Mesendoderm (in vitro differentiated cells): Measurements from ENCODE around the gene ASPG.

Experiments
- DNase-seq: peaks from one replicate; pipeline ENCODE4 v3.0.0; 2013
- H2AK5ac ChIP-seq: 2 replicates; pipeline ENCODE4 v1.6.1; 2013; ENCODE audit warnings: low read length, inconsistent platforms
- H2BK120ac ChIP-seq: 2 replicates; pipeline ENCODE4 v1.6.1; 2013; ENCODE audit warnings: low read depth, mild to moderate bottlenecking, low read length, moderate library complexity, mixed read lengths
- H2BK15ac ChIP-seq: replicated peaks from 2 replicates; pipeline ENCODE4 v1.6.1; 2013; ENCODE audit warnings: low read depth, mild to moderate bottlenecking, moderate library complexity
- H2BK5ac ChIP-seq: 2 replicates; pipeline ENCODE4 v1.6.1; 2013; ENCODE audit warnings: low read length, inconsistent platforms
- H3K18ac ChIP-seq: 2 replicates; pipeline ENCODE4 v1.6.1; 2013; ENCODE audit warnings: mild to moderate bottlenecking, low read length, mixed read lengths
- H3K23ac ChIP-seq: one replicate; pipeline ENCODE4 v1.6.1; 2013; ENCODE audit warnings: low read length
- H3K27ac ChIP-seq: 2 replicates; pipeline ENCODE4 v1.5.1; 2013; ENCODE audit warnings: low read depth, mild to moderate bottlenecking, inconsistent platforms, low read length, moderate library complexity
- H3K27me3 ChIP-seq: 2 replicates; pipeline ENCODE4 v1.6.1; 2013; ENCODE audit warnings: low read length, control low read depth, mild to moderate bottlenecking, inconsistent platforms; ENCODE audit not compliant: insufficient read depth, poor library complexity
- H3K36me3 ChIP-seq: 2 replicates; pipeline ENCODE4 v1.6.1; 2013; ENCODE audit warnings: low read length, inconsistent platforms; ENCODE audit not compliant: control insufficient read depth, insufficient read depth
- H3K4ac ChIP-seq: one replicate; pipeline ENCODE4 v1.6.1; 2013; ENCODE audit warnings: low read depth, mild to moderate bottlenecking, low read length, moderate library complexity
- H3K4me1 ChIP-seq: 2 replicates; pipeline ENCODE4 v1.6.1; 2013; ENCODE audit warnings: low read depth, low read length, inconsistent platforms; ENCODE audit not compliant: control insufficient read depth
- H3K4me2 ChIP-seq: 2 replicates; pipeline ENCODE4 v1.6.1; 2013; ENCODE audit warnings: low read length
- H3K4me3 ChIP-seq: 2 replicates; pipeline ENCODE4 v1.5.1; 2013; ENCODE audit warnings: mild to moderate bottlenecking, low read length
- H3K56ac ChIP-seq: one replicate; pipeline ENCODE4 v1.6.1; 2013; ENCODE audit warnings: low read length
- H3K79me1 ChIP-seq: 2 replicates; pipeline ENCODE4 v1.6.1; 2013; ENCODE audit warnings: low read length, inconsistent platforms
- H3K79me2 ChIP-seq: 2 replicates; pipeline ENCODE4 v1.6.1; 2013; ENCODE audit warnings: mild to moderate bottlenecking, low read length; ENCODE audit not compliant: control insufficient read depth, insufficient read depth
- H3K9ac ChIP-seq: 2 replicates; pipeline ENCODE4 v1.6.1; 2013; ENCODE audit warnings: low read length, inconsistent platforms
- H4K5ac ChIP-seq: one replicate; pipeline ENCODE4 v1.6.1; 2013; ENCODE audit warnings: low read length
- H4K8ac ChIP-seq: one replicate; pipeline ENCODE4 v1.6.1; 2013; ENCODE audit warnings: low read depth, mild to moderate bottlenecking, control low read depth, low read length, moderate library complexity
- WGBS: extraction: QIAGEN DNeasy Blood & Tissue Kit; methylation state at CpG from one replicate; pipeline ENCODE4 v1.1.7; 2013; ENCODE audit warnings: low lambda C conversion rate, missing lambda C conversion rate; ENCODE audit not compliant: insufficient coverage; ENCODE audit errors: extremely low coverage; 5-methylcytosine and 5-hydroxymethylcytosine counted together

Gene ASPG

DNA sequence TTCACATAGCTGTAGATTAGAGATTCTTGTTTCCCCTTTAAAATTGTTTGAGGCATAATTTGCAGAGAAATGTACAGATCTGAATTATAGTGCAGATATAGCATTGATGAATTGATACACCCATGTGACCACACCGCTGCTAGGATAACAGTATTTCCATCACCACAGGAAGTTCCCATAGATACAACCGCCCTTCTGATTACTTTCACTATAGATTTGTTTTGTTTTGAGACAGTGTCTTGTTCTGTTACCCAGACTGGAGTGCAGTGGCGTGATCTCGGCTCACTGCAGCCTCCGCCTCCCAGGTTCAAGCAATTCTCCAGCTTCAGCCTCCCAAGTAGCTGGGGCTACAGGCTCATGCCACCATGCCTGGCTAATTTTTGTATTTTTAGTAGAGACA is 8.8 kb upstream of the ASPG start:
- no peak overlapping the region for H2BK5ac ChIP-seq
- no peak overlapping the region for H3K56ac ChIP-seq
- no peaks in the 10 kb centered on the region for H3K27me3 ChIP-seq
- H2BK15ac ChIP-seq = no peak overlapping the region
- H3K4me2 ChIP-seq = no peak overlapping the region
- H3K27ac ChIP-seq = no peak overlapping the region
- no peak overlapping the region for H4K8ac ChIP-seq
- H3K23ac ChIP-seq = no peak overlapping the region
- H3K79me2 ChIP-seq = no peaks in the 10 kb centered on the region
- H3K9ac ChIP-seq = no peak overlapping the region
- no peaks in the 10 kb centered on the region for H3K4me1 ChIP-seq
- no peak overlapping the region for H3K4ac ChIP-seq
- DNase-seq = no peak
- no CpG with 5 or more reads among the region's 5 CpGs for WGBS
- H3K36me3 ChIP-seq = no peaks in the 10 kb centered on the region
- no peak overlapping the region for H2BK120ac ChIP-seq
- no peak overlapping the region for H4K5ac ChIP-seq
- no peak overlapping the region for H2AK5ac ChIP-seq
- H3K4me3 ChIP-seq = no peak overlapping the region
- no peaks in the 10 kb centered on the region for H3K79me1 ChIP-seq
- H3K18ac ChIP-seq = no peak overlapping the region

DNA sequence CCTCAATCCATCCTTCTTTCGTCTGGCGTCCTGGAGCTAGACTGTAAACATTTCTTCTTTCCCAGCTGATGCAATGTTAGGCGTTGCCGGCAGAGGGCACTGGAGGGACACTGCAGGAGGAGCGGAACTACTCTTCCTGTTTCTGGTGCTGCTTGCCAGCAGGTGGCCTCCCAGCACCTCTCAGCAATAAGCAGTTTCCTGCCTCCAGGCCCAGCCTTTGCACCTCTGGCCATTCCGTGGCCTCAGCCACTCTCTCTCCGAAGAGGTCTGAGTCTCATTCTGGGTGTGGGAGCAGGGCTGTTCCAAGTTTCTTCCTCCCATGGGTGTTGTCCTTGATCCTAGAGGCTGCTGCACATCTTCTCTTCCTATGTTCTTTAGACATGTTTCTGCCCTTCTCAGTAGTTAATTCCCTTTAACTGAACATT is 7.5 kb upstream of the ASPG start:
- Histone ChIP-seq H2AK5ac (no peak overlapping the region), H3K4me1 (no peaks in the 10 kb centered on the region), H3K36me3 (no peaks in the 10 kb centered on the region), H3K27me3 (no peaks in the 10 kb centered on the region), H3K79me2 (no peaks in the 10 kb centered on the region), H3K9ac (no peak overlapping the region), H3K23ac (no peak overlapping the region), H3K4me3 (no peak overlapping the region), H3K4me2 (no peak overlapping the region), H3K27ac (no peak overlapping the region), H4K8ac (no peak overlapping the region), H3K18ac (no peak overlapping the region), H3K56ac (no peak overlapping the region), H2BK120ac (no peak overlapping the region), H2BK15ac (no peak overlapping the region), H3K4ac (no peak overlapping the region), H2BK5ac (no peak overlapping the region), H4K5ac (no peak overlapping the region), H3K79me1 (no peaks in the 10 kb centered on the region)
- DNase-seq = peak; percentile 96
- no CpG with 5 or more reads among the region's 7 CpGs for WGBS

GRCh38 chr14:104080376-104081260 is 4.9 kb upstream of the ASPG start:
- H3K4me3 ChIP-seq = no peak overlapping the region
- H2BK120ac ChIP-seq = no peak overlapping the region
- H3K79me2 ChIP-seq = no peaks in the 10 kb centered on the region
- no peak overlapping the region for H3K4ac ChIP-seq
- no peak overlapping the region for H3K18ac ChIP-seq
- no peak overlapping the region for H3K4me2 ChIP-seq
- H3K79me1 ChIP-seq = no peaks in the 10 kb centered on the region
- H3K27me3 ChIP-seq = no peaks in the 10 kb centered on the region
- H3K23ac ChIP-seq = no peak overlapping the region
- no peak overlapping the region for H4K8ac ChIP-seq
- no CpG with 5 or more reads among the region's 23 CpGs for WGBS
- no peak overlapping the region for H3K9ac ChIP-seq
- no peak overlapping the region for H2AK5ac ChIP-seq
- H3K56ac ChIP-seq = no peak overlapping the region
- no peak overlapping the region for H3K27ac ChIP-seq
- H4K5ac ChIP-seq = no peak overlapping the region
- H2BK5ac ChIP-seq = no peak overlapping the region
- no peaks in the 10 kb centered on the region for H3K36me3 ChIP-seq
- no peak overlapping the region for H2BK15ac ChIP-seq
- no peaks in the 10 kb centered on the region for H3K4me1 ChIP-seq
- DNase-seq = no peak

DNA sequence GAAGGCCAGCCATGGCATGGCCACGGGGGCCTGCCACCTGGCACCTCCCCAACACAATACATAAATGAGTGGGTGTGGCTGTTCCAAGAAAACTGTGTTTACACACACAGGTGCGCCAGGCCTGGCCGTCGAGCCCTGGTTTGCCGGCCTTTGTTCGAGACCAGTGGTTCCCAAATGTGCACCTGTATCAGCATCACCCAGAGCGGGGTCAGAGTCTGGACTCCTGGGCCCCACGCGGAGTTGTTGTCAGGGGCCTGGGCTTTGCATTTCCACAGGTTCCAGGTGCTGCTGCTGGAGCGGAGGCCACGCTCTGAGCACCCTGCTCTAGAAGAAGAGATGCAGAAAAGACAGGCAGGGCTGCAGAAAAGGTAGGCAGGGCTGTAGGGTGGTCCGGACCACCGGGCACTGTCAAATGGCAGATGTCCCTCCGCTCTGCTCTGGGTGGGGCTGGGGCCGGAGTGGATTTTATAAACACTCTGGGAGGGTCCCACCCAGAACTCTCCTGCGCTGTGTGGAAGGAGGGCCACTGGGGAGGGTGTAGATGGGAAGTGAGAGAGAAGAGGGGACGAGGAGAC is 4.2 kb upstream of the ASPG start:
- no peak for DNase-seq
- Histone ChIP-seq H3K27ac (no peak overlapping the region), H3K27me3 (no peaks in the 10 kb centered on the region), H3K79me1 (no peaks in the 10 kb centered on the region), H3K36me3 (no peaks in the 10 kb centered on the region), H3K4me2 (no peak overlapping the region), H3K79me2 (no peaks in the 10 kb centered on the region), H2BK120ac (no peak overlapping the region), H3K4me3 (no peak overlapping the region), H4K8ac (no peak overlapping the region), H2AK5ac (no peak overlapping the region), H4K5ac (no peak overlapping the region), H3K4ac (no peak overlapping the region), H2BK15ac (no peak overlapping the region), H3K18ac (no peak overlapping the region), H3K56ac (no peak overlapping the region), H3K23ac (no peak overlapping the region), H3K9ac (no peak overlapping the region), H2BK5ac (no peak overlapping the region), H3K4me1 (no peaks in the 10 kb centered on the region)
- no CpG with 5 or more reads among the region's 17 CpGs for WGBS

DNA sequence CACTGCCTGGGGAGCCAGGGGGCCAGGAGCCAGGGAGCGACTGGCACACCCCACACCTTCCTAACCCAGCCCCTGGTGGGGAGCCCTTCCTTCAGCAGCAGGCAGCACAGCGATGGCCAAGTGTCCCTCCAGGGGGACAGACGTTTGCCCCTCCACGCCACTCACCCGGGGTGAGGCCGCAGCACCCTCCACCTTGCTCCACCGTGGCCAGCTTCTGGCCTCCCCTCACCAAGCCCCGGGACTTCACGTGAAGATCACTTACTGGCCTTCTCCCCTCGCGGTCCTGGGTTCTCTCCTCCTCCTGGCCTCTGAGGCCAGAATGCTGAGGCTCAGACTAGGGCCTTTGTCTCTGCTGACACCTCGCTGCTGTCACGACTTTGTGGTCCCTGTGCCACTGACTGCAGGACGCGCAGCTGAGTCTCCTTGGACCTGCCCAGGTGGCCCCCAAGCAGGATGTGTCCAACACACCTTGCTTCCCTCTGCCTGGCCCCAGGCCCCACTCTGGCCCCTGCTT is 3.5 kb upstream of the ASPG start:
- Histone ChIP-seq H4K8ac (no peak overlapping the region), H3K56ac (no peak overlapping the region), H3K4me1 (no peaks in the 10 kb centered on the region), H3K4ac (no peak overlapping the region), H2BK15ac (no peak overlapping the region), H3K23ac (no peak overlapping the region), H3K79me2 (no peaks in the 10 kb centered on the region), H3K79me1 (no peaks in the 10 kb centered on the region), H3K4me3 (no peak overlapping the region), H3K4me2 (no peak overlapping the region), H3K36me3 (no peaks in the 10 kb centered on the region), H3K9ac (no peak overlapping the region), H2BK5ac (no peak overlapping the region), H3K18ac (no peak overlapping the region), H2BK120ac (no peak overlapping the region), H4K5ac (no peak overlapping the region), H3K27me3 (no peaks in the 10 kb centered on the region), H2AK5ac (no peak overlapping the region), H3K27ac (no peak overlapping the region)
- DNase-seq = no peak
- no CpG with 5 or more reads among the region's 15 CpGs for WGBS
